GM18520 (cell line): ENCODE measurements around the gene IL10RB.
A peak's percentile ranks its signal among the peaks of the same experiment; 100 is the strongest.

ENCODE experiments used
- ATAC-seq: cut with Tn5 transposase; IDR thresholded peaks from one replicate; pipeline ENCODE4 v1.9.1; 2021; ENCODE audit not compliant: unreplicated experiment

The IL10RB gene

GRCh38 chr21:33325222-33326067 is 59.3 kb downstream of the IL10RB start:
- ATAC-seq = peak; percentile 19

- no peak for ATAC-seq
These were observed 61.2 kb downstream of the IL10RB start for GRCh38 chr21:33327326-33327725.

- no peak for ATAC-seq
These were observed 61.7 kb downstream of the IL10RB start for GRCh38 chr21:33327792-33328433.

GRCh38 chr21:33330726-33331125 is 64.6 kb downstream of the IL10RB start:
- no peak for ATAC-seq

- no peak for ATAC-seq
These were observed 66.0 kb downstream of the IL10RB start for GRCh38 chr21:33332143-33332542.

GRCh38 chr21:33334191-33334590 is 68.0 kb downstream of the IL10RB start:
- ATAC-seq = no peak

- no peak for ATAC-seq
These were observed 68.7 kb downstream of the IL10RB start for GRCh38 chr21:33334824-33335223.

GRCh38 chr21:33339135-33339534 is 73.0 kb downstream of the IL10RB start:
- ATAC-seq = no peak

- no peak for ATAC-seq
These were observed 73.8 kb downstream of the IL10RB start for GRCh38 chr21:33339918-33340317.

- ATAC-seq = no peak
These were observed 79.6 kb downstream of the IL10RB start for GRCh38 chr21:33345751-33346238.
